OCI-LY7 (cell line): ENCODE measurements around the gene IL1RAPL2. TPM values are rescaled to one million over a fixed set of nuclear protein-coding genes. Genes with fewer than 3 reads are reported as not detected.

ENCODE experiments used
- BruUV-seq: library from RNA; stranded (reverse); fragments of 400-500 nt; replicated peaks from 2 replicates; lab custom pipeline; 2021; lab: Mats Ljungman, UMichigan
- CTCF ChIA-PET: fragments of 300-600 bp; sonication (Branson Sonifier 250); formaldehyde crosslinking; loops from one replicate; lab custom pipeline; 2022; ENCODE audit warnings: antibody characterized with exemption; ENCODE audit not compliant: unreplicated experiment; lab: Charles Lee
- POLR2A ChIA-PET: fragments of 300-600 bp; sonication (Branson Sonifier 250); formaldehyde crosslinking; loops from one replicate; lab custom pipeline; 2022; ENCODE audit warnings: antibody characterized with exemption; lab: Charles Lee
- DNase-seq: peaks from one replicate; pipeline ENCODE4 v3.0.0-alpha.2; 2015; ENCODE audit warnings: low spot score
- H2AFZ ChIP-seq: fragments of 200-600 bp; sonication (generic), shearing (Covaris generic); 2 replicates; pipeline ENCODE4 v1.6.1; 2014; ENCODE audit warnings: mild to moderate bottlenecking, antibody characterized with exemption, low read length, moderate library complexity
- H3K27ac ChIP-seq: fragments of 200-600 bp; sonication (generic); 2 replicates; pipeline ENCODE4 v1.5.1; 2014; ENCODE audit warnings: mixed run types, low read depth, mild to moderate bottlenecking, moderate library complexity, low read length, inconsistent platforms; ENCODE audit not compliant: poor library complexity, severe bottlenecking
- H3K36me3 ChIP-seq: fragments of 200-600 bp; sonication (generic); 2 replicates; pipeline ENCODE4 v1.6.1; 2014; ENCODE audit warnings: mild to moderate bottlenecking, antibody characterized with exemption, low read length, moderate library complexity, mixed read lengths; ENCODE audit not compliant: insufficient read depth
- H3K4me1 ChIP-seq: fragments of 200-600 bp; sonication (generic); 2 replicates; pipeline ENCODE4 v1.5.1; 2014; ENCODE audit warnings: mild to moderate bottlenecking, low read length; ENCODE audit not compliant: insufficient read depth, poor library complexity, severe bottlenecking
- H3K4me2 ChIP-seq: fragments of 200-600 bp; sonication (generic); 2 replicates; pipeline ENCODE4 v1.6.1; 2014; ENCODE audit warnings: mild to moderate bottlenecking, low read length
- H3K4me3 ChIP-seq: fragments of 200-600 bp; sonication (generic); 2 replicates; pipeline ENCODE4 v1.5.1; 2014; ENCODE audit warnings: mild to moderate bottlenecking, low read depth, low read length; ENCODE audit not compliant: poor library complexity, severe bottlenecking
- H3K79me2 ChIP-seq: fragments of 200-600 bp; sonication (generic); 2 replicates; pipeline ENCODE4 v1.6.1; 2016; ENCODE audit warnings: low read depth, mild to moderate bottlenecking, low read length, moderate library complexity, mixed read lengths; ENCODE audit not compliant: insufficient read depth
- H3K9me2 ChIP-seq: fragments of 200-600 bp; sonication (generic); 2 replicates; pipeline ENCODE4 v1.6.1; 2016; ENCODE audit warnings: mild to moderate bottlenecking, low read length, mixed read lengths; ENCODE audit not compliant: insufficient read depth
- H3K9me3 ChIP-seq: fragments of 200-600 bp; sonication (generic); 2 replicates; pipeline ENCODE4 v1.6.1; 2014; ENCODE audit warnings: mild to moderate bottlenecking, mixed run types, low read length, mixed read lengths
- H4K20me1 ChIP-seq: fragments of 200-600 bp; sonication (generic); 2 replicates; pipeline ENCODE4 v1.6.1; 2014; ENCODE audit warnings: mild to moderate bottlenecking, antibody characterized with exemption, low read length, moderate library complexity, mixed read lengths; ENCODE audit not compliant: insufficient read depth
- EZH2phosphoT487 ChIP-seq: fragments of 200-600 bp; sonication (generic); IDR thresholded peaks from 2 replicates; pipeline ENCODE4 v1.6.1; 2018; ENCODE audit warnings: low read depth, borderline replicate concordance, mild to moderate bottlenecking, mixed run types, antibody characterized with exemption, low read length, moderate library complexity, mixed read lengths
- intact Hi-C: fragments of 100-400 bp; cut with micrococcal nuclease; formaldehyde crosslinking; loops from one replicate; pipeline ENCODE4 v1.10.0; 2022; ENCODE audit not compliant: unreplicated experiment
- total RNA-seq, 2 experiments: library from RNA; depleted of rRNA in 1 of 2; stranded (reverse); fragments of >200 nt in 1 of 2; shearing (Covaris generic) in 1 of 2; gene quantifications; 2 replicates each; pipeline ENCODE4 v1.2.3, GENCODE V29; 2014 to 2022
- TF ChIP-seq, protein P1 (sequence below): fragments of 200-600 bp; sonication (generic); conservative IDR thresholded peaks from 2 replicates; pipeline ENCODE4 v1.5.1; 2014; ENCODE audit warnings: mild to moderate bottlenecking, antibody characterized with exemption, low read length, moderate library complexity, mixed read lengths

Gene IL1RAPL2
- total RNA-seq, 2 experiments from 2014 or later: not detected

DNA sequence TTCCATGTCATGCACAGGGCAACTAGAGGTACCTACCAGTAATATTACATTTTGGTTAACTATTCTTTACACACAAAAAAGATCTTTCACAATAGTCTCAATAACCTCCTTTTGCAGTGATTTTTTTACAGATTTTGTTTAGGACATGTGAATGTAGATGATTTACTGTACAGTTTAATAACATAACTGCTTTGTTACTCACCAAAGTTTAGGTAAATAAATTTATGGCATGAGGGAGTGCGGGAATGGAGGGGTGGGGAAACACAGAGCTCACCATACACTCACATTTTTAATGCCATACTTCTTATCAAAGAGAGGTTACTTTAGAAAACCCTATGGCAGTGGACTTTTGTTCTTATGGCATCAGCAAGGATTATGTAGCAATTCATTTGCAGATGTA lies 747.6 kb downstream of the IL1RAPL2 start:
- CTCF ChIA-PET: no interaction called here
- no peak overlapping the region for H3K4me3 ChIP-seq
- no peaks in the 10 kb centered on the region for H3K36me3 ChIP-seq
- H3K9me2 ChIP-seq: no peaks in the 10 kb centered on the region
- no peaks in the 10 kb centered on the region for H4K20me1 ChIP-seq
- no peak overlapping the region for H3K27ac ChIP-seq
- H3K4me2 ChIP-seq: no peak overlapping the region
- H3K79me2 ChIP-seq: no peaks in the 10 kb centered on the region
- BruUV-seq: no TSS peak
- no peaks in the 10 kb centered on the region for H3K4me1 ChIP-seq
- intact Hi-C loops: no loop called here
- POLR2A ChIA-PET: no interaction called here
- no peak for DNase-seq
- no peak overlapping the region for H2AFZ ChIP-seq
- H3K9me3 ChIP-seq: no peaks in the 10 kb centered on the region
- TF ChIP-seq, protein P1, sequence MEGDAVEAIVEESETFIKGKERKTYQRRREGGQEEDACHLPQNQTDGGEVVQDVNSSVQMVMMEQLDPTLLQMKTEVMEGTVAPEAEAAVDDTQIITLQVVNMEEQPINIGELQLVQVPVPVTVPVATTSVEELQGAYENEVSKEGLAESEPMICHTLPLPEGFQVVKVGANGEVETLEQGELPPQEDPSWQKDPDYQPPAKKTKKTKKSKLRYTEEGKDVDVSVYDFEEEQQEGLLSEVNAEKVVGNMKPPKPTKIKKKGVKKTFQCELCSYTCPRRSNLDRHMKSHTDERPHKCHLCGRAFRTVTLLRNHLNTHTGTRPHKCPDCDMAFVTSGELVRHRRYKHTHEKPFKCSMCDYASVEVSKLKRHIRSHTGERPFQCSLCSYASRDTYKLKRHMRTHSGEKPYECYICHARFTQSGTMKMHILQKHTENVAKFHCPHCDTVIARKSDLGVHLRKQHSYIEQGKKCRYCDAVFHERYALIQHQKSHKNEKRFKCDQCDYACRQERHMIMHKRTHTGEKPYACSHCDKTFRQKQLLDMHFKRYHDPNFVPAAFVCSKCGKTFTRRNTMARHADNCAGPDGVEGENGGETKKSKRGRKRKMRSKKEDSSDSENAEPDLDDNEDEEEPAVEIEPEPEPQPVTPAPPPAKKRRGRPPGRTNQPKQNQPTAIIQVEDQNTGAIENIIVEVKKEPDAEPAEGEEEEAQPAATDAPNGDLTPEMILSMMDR: no peak
- no peak for TF ChIP-seq EZH2phosphoT487

DNA sequence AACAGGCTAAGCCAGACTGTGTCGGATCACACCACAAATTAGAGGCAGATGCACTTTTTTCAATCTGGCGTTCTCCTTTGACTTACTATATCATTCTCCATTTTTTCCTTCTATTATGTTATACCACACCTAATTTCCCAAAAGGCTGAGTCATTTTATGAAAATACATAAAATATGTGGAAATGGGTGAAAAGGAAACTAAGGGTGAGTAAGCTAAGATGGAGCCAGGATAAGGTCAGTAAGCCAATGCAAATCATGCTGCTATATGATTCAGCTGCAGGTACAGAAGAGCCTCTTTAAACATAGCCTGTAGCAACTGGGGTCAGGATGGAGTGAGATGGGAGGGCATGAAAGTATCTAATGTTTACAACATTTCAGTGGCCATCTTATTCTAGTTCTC lies 748.5 kb downstream of the IL1RAPL2 start:
- no peaks in the 10 kb centered on the region for H3K79me2 ChIP-seq
- no peaks in the 10 kb centered on the region for H3K9me2 ChIP-seq
- ChIA-PET POLR2A (no interaction called here), CTCF (no interaction called here)
- no TSS peak for BruUV-seq
- no peaks in the 10 kb centered on the region for H3K4me1 ChIP-seq
- H3K9me3 ChIP-seq: no peaks in the 10 kb centered on the region
- no peak overlapping the region for H3K4me3 ChIP-seq
- no peak overlapping the region for H2AFZ ChIP-seq
- H3K4me2 ChIP-seq: no peak overlapping the region
- no peak for TF ChIP-seq EZH2phosphoT487
- TF ChIP-seq, protein P1: no peak
- DNase-seq: no peak
- intact Hi-C loops: no loop called here
- no peak overlapping the region for H3K27ac ChIP-seq
- no peaks in the 10 kb centered on the region for H4K20me1 ChIP-seq
- H3K36me3 ChIP-seq: no peaks in the 10 kb centered on the region

DNA sequence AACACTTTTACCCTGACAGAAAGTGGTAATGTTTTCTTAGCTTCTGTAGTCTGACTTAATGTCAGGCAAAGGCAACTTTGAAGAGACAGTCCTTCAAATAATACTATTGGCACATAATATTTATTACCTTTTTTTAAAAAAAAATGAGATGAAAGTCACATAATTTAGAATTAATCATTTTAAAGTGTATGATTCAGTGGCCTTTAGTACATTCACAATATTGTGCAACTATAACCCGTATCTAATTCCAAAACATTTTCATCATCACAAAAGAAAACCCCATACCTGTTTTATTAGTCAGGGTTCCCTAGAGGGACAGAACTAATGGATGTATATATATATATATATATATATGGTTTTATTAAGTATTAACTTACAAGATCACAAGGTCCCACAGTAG lies 749.2 kb downstream of the IL1RAPL2 start:
- Histone ChIP-seq H3K4me2 (no peak overlapping the region), H2AFZ (no peak overlapping the region), H3K4me3 (no peak overlapping the region), H3K36me3 (no peaks in the 10 kb centered on the region), H3K79me2 (no peaks in the 10 kb centered on the region), H4K20me1 (no peaks in the 10 kb centered on the region), H3K4me1 (no peaks in the 10 kb centered on the region), H3K9me3 (no peaks in the 10 kb centered on the region), H3K9me2 (no peaks in the 10 kb centered on the region), H3K27ac (no peak overlapping the region)
- TF ChIP-seq, protein P1: no peak
- TF ChIP-seq EZH2phosphoT487: no peak
- CTCF ChIA-PET: no interaction called here
- POLR2A ChIA-PET: no interaction called here
- intact Hi-C loops: no loop called here
- no peak for DNase-seq
- no TSS peak for BruUV-seq
